Activated T-cell treated with anti-CD3 and anti-CD28 coated beads for 24 hours (primary cell): ENCODE measurements around the gene NHEJ1.

ENCODE experiments used
- DNase-seq: peaks from one replicate; pipeline ENCODE4 v3.0.0-alpha.2; 2020; ENCODE audit warnings: low read depth

Gene NHEJ1

DNA sequence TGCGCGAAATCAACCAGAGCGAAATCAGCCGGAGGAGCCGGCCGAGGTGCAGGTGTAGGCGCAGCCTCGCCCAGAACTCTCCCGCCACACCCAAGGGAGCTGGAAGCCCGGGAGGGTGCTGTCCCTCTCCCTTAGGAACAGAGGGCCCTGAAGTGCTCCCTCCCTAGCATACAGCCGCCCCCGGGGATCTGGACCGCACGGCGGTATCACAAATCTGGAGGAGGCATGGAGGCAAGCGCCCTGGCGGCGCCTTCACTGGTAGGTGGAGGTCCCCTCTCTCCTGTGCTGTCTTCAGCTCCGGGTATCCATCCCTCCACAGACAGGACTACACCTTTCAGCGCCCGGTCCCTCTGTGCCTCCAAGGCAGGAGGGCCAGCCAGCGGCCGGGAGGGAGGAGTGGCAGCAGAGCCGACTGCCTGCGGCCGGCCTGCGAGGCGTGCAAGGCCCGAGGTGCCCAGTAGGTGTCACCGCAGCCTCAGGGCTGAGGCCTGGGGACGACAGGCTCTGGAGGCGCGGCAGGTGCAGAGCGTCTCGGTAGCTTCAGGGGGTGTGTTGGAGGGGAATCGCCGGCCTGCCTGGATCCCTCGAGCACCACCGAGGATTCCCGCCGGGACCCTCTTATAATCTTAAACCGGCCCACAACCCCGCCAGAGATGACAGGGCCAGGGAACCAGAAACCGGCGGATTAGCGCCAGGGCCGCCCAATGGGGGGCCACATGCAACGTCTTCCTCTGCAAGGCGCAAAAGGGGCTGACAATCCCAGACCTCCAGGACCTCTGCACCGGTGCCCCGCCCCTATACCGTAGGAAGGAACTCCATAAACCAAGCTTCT lies 102.7 kb downstream of the NHEJ1 start:
- peak; percentile 69 for DNase-seq

DNA sequence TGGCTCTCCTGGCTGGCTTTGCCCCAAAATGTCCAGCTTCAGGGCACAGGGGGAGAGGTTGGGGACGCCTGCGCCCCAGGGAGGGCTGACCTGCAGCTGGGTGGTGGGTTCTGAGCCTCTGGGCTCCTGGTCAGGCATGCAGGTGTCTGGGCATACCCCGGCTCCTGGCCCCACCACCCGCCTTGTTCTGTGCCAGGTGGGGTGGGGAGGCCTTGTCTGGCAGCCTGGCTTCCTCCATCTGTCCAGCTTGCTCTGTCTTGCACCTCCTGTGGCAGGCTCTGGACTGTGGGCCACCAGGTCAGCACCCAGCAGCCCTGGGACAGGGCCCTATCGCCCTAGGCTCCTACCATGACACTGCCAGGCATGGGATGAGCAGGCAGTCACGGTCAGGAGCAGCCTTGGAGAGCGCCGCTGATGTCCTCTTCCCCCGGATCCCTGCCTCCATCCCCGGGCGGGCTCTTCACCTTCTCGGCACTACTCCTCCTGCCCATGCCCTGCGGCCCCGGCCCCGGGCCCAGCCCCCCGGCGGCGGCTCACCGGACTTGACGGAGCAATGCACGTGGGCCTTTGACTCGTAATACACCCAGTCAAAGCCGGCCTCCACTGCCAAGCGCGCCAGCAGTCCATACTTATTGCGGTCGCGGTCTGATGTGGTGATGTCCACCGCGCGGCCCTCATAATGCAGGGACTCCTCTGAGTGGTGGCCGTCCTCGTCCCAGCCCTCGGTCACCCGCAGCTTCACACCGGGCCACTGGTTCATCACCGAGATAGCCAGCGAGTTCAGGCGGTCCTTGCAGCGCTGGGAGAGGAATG lies 103.5 kb downstream of the NHEJ1 start:
- DNase-seq: no peak

DNA sequence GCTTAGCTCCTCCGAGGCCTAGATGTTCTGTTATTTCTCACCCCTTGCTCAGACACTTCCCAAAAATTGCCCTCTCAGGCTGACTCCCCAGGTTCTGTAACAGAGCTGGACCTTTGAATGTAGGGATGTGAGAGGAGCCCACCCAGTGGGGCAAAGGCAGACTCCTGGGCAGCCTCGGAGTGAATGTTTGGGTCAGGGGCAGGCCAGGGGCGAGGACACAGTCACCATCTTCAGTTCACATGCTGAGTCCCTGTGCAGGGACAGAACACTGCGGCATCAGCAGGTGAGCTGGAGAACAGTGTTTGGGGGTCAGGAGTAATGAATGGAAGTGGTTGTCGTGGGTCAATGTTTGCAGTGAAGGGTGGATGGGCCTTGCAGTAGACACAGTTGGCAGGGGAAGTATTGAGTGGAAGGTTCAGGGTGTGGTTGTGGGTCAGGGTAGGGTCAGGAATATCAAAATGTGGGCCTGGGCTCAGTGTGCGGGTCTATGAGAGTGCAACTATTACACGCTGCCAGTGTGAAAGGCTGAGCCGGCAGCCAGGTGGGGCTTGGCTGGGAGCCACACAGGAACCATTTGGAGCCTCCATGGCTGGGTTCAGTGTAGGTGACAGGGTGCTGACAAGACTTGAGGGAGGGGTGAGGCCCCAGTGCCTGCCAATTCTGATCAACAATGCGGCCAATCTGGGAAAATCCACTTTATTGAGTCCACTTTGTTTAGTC lies 104.3 kb downstream of the NHEJ1 start:
- no peak for DNase-seq

DNA sequence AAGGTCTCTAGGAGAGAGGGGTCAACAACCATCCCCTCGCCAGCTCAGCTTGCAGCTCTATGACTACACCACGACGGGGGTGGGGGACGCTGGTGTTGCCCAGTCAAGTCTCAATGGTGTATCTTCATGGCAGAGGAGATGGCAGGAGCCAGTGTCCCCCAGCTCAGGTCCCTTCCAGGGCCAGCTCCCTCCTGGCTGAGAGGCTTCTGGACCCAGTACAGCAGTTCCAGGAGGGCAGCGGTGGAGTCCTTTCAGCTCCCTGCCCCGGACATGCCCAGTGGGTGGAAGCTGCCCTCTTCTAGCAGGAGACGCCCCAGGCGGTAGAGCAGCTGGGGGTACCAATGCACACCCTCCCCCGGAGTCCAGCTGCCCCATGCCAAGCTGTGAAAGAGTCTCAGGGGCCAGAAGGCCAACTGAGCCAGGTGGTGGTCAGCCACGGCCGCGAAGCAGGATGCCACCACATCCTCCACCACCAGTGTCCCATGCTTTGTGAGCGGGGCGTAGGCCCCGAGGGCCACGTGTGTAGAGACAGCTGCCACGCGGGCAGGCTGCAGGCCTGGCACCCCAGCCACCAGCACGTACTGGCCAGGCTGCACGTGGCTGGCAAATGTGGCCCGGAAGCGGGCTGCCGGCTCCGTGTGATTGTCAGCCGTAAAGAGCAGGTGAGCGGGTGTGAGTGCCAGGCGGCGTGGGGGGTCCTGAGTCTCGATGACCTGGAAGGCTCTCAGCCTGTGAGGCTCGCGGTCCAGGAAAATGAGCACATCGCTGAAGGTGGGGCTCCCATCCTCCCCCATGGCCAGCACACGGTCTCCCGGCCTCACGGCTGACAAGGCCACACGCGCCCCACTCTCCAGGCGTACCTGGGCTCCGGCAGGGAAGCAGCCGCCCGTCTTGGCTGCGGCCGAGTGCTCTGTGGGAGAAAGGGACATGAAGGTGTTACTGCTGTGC lies 105.4 kb downstream of the NHEJ1 start:
- DNase-seq: no peak

DNA sequence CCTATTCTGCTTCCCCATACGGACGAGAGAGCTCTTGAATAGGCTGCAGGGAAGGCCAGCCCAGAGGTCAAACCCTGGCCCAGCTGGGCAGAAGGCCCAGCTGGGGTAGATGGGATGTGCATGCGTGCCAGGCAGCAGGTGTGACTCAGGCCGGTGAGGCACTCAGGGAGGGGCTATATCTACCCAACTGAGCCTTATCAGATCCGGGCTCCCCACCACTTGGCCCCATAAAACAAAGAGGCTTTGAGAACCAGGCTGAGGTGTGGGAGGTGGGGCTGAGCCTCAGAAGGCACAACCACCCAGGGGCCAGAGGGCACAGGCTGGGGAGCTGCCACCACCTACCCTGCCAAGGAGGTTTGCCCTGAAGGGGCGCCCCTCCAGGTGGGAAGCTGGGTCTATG lies 111.3 kb downstream of the NHEJ1 start:
- no peak for DNase-seq

DNA sequence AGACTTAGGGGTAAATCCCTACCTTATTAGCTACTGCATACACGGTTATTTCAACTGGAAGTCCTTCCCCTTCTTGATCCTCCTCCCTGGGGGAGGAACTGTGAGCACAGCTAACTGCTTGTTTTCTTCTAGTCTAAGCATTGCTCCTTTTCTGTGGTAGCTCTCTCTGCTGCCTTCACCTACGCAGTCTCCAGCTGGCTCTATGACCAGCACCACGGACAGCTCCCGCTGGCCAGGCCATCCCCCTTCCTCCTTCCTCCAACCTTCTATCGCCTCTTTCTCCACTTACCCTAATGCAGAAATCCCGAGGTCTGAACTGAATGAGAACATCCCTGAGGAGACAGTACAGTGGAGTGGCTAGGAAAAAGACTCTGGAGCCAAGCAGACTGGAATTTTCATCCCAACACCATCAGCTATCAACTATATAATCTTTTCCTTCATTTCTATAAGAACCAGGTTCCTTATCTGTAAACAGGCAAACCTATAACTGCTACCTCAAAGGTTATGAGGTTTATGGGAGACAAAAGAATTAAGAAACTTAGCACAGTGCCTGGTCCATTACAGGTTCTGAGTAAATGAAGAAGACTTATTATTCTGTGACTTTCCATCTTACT lies 114.6 kb downstream of the NHEJ1 start:
- DNase-seq: no peak

DNA sequence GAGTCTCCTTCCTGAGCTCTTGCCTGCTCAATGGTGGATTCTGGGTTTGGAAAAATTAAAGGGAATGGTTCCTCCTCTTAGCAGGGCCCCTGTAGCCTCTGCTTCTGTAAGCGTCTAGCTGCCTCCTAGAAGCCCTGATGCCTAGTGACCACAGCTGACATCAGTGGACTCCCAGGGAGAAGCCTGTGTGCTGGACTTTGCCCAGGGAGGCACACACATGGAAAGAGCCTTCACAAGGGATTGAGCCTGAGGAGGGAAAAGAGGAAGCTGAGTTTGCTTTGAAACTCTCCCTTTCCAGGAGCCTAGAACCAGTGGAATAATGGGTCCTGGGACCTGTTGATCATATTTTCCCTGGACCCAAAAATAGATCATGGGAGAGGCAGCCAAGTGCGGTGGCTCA lies 117.9 kb downstream of the NHEJ1 start:
- DNase-seq: no peak

DNA sequence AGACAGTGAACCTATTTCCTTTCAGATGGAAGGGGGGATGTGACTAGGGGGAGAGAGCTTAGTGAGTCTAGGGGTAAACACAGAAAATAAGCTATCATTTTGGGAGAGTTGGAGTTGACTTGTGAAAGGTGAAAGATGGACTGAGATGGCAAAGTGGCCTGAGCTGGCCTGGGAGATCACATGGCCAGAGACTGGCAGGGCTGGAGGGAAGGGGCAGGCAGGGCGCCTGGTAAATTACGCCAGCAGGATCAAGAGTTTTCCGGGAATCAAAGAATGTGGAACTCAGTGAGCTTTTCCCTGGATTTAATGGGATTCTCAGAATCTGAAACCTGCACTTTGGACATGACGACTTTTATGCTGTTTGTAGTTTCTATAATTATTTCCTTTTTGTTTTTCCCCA lies 118.5 kb downstream of the NHEJ1 start:
- no peak for DNase-seq

DNA sequence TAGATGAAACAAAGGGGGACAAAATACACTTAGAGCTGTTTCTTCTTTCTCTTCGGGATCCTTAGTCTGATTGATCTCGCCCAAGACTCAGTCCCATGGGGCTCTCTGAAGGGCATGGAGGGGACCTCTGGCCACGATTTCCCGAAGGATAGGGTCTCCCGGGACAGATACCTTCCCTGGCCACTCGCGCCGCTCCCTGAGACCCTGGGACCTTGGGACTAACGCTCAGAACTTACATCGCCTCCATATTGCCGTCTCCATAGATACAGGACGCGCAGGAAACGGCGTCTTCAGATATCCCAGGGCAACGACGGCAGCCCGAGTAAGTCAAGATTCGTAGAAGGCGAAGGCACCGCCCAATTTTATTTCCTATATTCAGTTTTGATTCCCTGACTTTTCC lies 119.4 kb downstream of the NHEJ1 start, which contains the start of gene CFAP65:
Gene CFAP65, minus strand, starts transcription at position 265 of the 400 bp plus-strand sequence. CDS start 2,468 bp downstream, outside the sequence.
- DNase-seq: peak; percentile 12

DNA sequence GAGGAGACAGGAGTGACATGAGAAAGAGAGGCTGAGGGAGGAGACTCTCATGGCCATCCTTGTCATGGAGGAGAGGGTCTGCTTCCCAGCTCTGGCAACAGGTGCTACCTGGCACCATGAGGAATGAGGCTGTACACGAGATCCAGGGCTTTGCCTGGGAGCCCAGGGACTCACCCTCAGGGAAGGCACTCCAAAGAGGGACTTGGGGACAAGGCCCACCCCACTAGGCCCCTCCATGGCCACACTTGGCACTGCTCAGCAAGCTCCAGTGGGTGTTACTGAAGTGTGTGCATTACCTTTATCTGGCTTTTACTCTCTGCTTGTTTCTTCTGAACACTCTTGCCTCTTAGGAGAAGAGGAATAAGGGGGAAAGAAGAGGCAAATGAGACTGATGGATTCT lies 122.0 kb downstream of the NHEJ1 start:
- DNase-seq: no peak

DNA sequence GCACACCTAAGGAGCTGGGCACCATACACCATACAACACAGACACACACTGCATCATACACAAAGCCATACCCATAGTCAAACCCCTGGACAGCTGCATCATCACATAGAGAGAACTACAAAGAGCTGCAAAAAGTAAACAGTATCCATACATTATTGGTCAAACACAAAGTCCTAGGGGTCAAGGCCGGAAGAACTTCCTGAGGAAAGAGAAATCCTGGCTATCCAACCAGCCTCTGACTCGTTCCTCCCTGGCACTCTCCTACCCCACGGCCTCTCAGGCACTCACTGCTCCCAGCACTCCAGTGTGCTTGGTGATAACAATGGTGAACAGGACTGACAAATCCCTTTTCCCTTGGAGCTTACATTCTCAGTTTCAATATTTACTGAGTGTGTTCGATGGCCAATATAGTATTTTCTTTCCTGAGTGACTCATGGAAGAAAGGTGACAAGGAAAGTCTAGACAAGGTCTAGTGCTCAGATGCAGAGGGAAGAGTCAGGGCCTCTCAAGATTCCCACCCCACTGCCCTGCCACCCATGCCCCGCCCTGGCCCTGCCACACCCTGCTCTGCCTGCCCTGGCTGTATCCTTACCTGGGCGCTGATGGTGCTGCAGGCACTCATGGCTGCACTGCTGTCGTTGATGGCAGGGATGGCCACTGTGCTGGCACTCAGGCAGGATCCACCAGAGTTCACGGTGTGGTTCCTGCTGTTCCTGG lies 122.7 kb downstream of the NHEJ1 start:
- DNase-seq: no peak

DNA sequence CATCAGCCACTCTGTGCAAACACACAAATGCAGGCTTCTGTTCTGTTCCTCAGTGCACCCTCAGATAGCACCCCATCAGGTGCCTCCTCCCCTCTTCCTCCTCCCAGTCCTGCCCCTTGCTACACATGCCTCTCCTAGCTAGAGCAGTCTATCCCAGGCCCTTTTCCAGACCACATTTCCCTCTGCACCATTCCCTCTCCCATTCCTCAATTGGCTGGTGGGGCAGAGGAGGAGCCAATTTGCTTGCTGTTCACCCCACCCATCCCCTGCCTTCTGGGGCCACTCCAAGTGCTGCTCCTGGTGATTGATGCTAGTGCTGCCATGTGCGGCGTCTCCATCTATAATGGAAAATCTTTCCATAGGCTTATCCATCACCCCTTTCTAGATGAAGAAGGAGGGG lies 124.7 kb downstream of the NHEJ1 start:
- DNase-seq: no peak

DNA sequence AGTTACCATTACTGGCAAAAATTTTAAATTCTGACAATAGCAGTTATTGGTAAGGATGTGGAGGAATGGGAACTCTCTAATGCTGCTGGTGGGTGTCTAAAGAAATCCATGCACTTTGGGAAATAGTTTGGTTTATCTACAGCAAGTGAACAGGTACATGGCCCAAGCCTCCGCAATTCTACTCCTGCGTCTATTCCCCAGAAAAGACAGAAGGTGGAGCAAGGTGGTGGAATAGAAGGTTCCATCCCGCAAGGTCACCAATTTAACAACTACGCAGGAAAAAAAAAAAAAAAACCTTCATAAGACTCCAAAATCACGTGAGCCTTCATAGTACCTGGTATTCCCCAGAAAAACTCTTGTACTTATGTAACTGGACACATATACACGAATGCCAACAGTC lies 125.8 kb downstream of the NHEJ1 start:
- DNase-seq: no peak

DNA sequence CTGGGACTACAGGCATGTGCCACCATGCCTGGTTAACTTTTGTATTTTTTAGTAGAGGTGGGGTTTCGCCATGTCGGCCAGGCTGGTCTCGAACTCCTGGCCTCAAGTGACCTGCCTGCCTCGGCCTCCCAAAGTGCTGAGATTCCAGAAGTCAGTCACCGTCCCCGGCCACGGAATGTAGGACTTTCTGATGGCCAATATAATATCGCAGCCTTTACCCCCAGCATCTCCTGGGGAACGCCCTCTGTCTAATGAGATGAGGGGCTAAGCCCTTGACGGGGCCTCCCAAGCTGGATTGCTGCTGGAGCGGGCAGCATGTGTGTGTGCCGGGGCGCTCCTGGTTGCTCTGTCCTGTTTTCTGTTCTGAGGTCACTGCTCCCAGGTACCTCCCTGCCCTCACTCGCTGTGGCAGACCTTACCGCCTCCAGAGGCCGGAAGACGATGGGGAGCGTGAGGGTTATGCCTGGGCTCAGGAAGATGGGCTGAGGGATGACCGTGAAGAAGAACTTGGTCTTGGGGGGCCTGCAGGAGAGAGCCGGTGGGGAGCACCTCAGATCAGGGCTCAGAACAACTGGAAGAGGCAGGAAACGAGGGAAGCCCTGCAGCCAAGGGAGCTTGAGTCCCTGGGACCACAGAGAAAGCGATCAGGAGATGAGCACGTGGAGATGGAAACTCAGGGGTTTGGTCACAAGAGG lies 128.4 kb downstream of the NHEJ1 start:
- no peak for DNase-seq

DNA sequence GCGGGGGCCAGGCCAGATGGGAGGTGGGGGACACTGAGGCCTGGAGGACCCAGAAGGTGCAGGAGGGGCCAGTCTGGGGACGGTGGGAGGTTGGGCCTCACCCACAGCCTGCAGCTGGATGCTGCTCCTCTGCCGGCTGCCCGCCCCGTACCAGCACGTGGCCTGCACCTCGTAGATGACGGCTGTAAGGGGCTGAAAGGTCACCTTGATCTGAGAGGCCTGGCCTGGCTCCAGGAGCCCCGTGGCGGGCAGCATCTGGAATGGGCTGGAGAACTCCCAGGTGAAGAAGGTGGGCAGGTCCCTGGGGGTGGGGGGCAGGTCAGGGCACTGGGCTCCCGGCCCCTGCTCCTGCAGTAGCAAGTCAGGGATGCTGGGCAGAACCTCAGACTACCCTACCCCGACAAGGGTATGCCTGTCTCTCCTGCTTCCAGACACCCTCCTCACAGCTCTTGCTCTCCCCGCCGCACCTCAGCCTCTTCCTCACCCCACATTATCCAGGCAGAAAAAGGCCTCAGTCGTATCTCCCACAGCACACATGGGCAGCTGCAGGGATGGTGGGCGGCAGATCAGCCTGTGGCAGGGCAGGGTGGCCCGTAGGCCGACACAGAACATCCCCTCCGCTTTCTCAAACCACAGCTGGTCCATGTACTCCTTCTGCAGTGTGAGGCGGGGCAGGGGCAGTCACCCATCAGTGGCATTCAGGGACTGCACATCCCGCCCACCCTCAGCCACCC lies 129.4 kb downstream of the NHEJ1 start:
- no peak for DNase-seq

DNA sequence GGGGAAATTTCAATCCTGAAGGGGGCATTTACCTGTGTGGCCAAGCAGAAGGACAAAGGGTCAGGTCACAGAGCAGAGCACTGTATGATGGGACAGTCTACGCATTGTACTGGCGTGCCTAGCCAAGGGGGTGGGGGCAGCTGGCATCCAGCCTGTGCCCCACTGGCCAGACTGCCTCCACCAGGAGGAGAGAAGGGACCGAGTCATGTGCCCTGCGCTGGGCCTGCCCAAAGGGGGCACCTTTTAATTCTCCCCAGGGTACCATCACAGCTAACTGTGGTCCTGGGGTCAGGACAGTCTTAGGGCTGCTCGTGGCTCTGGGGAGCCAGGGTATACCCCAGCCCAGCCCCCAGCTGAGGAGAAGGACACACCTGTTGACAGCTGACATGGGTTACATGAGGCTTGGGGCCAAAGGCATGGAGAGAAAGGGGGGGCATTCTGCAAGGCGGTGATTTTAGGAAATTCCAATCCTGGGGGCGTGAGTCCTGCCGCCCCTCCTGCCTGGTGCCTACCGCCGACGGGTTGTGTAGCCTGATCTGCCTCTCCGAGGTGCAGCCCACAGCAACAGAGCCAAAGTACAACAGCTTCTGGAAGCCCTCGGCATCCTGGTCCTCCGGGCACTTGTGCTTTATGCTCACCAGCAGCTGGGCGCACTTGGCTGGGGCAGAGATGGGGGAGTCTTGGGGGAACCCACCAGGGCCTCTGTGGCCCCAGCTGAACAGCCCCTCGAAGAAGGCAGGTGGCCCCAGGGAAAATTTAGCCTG lies 130.3 kb downstream of the NHEJ1 start:
- no peak for DNase-seq

DNA sequence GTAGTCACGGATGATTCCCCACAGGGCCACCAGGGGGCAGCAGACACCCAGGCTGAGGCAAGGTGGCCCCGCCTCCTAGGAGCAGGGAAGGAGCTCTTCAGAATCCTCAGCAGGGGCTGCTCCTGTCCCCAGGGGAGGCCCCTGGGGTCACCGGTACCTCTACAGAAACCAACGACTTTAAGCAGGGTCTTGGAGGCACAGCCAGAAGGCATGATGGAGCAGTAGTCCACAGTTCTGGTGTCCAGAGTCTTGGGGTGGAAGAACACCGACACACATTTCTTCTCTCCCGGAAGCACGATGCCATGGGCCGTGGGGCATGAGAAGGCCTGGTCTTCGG lies 130.8 kb downstream of the NHEJ1 start:
- DNase-seq: peak; percentile 69
